ACHN (cell line): ENCODE data around the gene FBXW7.

ENCODE experiments used
- DNase-seq: peaks from one replicate; pipeline ENCODE4 v3.0.0-alpha.2; 2015
- in situ Hi-C: cut with HindIII; loops from 2 replicates; pipeline ENCODE4 v1.10.0; 2017; ENCODE audit warnings: low sequenced_read_pairs, low pct_ligation_motif_present, low pct_unique_long_range_greater_than_20kb

FBXW7 gene

DNA sequence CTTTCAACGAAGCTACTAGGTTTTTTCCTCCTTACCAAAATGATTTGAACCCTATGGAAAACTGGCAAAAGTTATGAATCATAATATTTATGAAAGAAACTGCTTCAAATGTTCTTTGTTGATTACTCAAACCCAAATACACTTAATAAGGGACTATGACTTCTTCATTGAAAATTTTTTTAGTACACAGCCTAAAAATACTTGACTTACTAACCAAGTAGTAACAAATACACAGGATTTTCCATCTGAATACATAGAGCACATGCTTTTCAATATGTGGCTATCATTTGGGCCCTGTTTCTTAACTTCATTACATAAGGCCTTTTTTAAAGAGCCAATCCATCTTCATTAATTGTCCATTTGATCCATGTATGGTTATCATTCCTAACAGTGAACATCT is 171.5 kb downstream of the FBXW7 start:
- in situ Hi-C loops, result no loop called here
- DNase-seq, result no peak

DNA sequence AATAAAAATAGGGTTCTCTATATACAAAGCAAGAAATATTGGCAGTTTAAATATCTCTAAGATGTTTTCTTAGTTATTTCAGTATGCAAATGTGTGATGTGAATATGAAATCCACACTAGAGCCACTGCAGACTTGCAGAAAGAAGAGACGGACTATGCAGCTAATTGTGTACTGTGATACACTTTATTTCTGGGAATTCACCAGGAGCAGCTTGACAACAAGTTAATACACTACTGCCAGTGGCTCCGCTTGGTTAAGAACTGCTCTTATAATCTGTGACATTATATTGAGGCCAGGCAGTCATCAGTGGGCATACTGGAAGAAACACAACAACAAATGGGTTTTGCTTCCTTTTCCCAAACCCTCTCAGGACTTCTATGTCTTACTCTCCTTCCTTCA is 172.0 kb downstream of the FBXW7 start:
- in situ Hi-C loops, result no loop called here
- no peak for DNase-seq

GRCh38 chr4:152363086-152363485 is 172.8 kb downstream of the FBXW7 start:
- in situ Hi-C loops, result no loop called here
- DNase-seq, result no peak

DNA sequence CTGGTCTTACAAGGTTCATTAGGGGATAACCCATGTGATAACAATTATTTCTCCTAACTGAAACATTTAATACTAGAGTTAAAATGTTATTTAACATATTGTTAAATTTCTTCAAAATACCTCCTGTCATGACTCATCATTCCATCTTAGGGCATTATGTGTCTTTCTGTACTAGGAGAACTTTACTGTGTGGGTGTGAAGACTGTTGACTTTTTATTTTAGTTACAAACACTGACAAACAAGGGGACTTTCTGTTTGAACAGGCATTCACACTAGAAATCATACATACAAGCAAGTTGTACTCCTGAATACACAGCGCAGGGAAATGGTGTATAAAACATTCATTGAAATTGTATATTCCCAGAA is 175.9 kb downstream of the FBXW7 start:
- in situ Hi-C loops, result no loop called here
- no peak for DNase-seq

DNA sequence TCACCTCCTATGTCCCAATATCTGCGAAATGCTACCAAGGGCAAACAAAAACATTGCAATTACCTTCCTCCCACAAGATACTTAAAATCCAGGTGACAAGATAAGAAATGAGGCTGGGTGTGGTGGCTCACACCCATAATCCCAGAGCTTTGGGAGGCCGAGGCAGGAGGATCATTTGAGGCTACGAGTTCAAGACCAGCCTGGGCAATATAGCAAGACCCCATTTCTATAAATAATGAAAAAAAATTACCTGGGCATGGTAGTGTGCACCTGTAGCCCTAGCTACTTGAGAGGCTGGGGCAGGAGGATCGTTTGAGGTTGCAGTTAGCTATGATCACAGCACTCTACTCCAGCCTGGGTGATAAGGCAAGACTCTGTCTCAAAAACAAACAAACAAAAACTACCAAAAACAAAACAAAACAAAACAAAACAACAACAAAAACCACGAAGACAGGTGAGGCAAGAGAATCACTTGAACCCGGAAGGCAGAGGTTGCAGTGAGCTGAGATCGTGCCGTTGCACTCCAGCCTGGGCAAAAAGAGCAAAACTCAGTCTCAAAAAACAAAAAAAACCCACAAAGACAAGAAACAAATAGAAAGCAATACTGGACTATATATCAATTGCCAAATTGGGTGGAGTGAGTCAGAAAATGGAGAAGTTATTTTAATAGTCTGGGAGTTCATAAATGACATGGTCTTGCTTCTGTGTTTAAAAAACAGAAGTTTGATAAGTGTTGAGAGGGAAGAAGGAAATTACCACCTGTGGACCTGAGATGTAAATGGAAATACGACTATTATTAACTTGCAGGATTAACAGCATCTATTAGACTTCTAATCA is 176.5 kb downstream of the FBXW7 start:
- in situ Hi-C loops, result no loop called here
- no peak for DNase-seq

GRCh38 chr4:152357206-152357605 is 178.7 kb downstream of the FBXW7 start:
- DNase-seq, result no peak
- in situ Hi-C loops, result no loop called here

- in situ Hi-C loops, result no loop called here
- DNase-seq, result no peak
Measured at GRCh38 chr4:152356428-152357034, 179.4 kb downstream of the FBXW7 start.

DNA sequence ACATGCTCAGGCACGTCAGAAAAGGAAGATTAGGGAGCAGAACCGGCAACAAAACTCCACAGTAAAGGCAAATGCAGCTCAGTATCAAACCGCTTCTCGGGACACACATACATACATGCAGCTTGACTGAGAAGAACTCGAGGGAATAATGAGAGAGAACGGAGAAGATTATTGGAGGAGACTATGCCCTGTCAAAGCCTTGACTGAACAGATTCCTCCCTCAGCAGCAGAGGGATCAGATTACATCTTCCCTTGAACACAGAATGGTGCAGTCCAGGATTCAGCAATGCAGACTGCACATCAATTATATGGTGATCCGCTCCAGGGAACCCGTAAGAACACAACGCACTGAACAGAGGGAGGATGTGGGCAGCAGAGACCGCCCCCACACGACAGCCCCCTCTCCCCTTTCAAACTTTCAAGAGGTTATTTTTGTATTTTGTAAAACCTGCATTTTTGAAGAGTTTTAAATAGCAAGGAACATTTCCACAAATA is 183.2 kb downstream of the FBXW7 start:
- in situ Hi-C loops, result no loop called here
- DNase-seq, result peak; percentile 92

- in situ Hi-C loops, result no loop called here
Measured at GRCh38 chr4:152352215-152352614, 183.7 kb downstream of the FBXW7 start.

GRCh38 chr4:152351080-152351479 is 184.8 kb downstream of the FBXW7 start:
- in situ Hi-C loops, result no loop called here
- DNase-seq, result no peak

More at GRCh38 chr4:152352215-152352614, 183.7 kb downstream of the FBXW7 start:
- DNase-seq, result no peak

DNA sequence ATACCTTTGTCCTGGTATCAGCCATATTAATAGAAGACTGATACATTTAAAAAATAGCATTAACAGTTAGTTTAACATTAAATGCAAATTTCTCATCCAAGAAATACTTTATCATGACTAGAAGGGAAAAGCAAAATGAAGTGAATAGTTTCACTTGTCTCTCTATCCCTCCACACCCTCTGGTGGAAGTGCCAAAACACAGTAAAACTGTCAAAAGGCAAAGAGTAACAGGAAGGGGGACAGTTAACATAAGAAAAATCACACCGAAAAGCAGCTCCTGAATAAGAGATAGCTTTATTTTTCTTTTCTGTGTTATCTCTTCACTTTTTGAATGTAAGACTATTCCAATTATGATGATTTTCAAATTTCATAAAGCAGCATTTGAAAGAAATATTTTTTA is 187.2 kb downstream of the FBXW7 start:
- in situ Hi-C loops, result no loop called here
- DNase-seq, result peak; percentile 20

DNA sequence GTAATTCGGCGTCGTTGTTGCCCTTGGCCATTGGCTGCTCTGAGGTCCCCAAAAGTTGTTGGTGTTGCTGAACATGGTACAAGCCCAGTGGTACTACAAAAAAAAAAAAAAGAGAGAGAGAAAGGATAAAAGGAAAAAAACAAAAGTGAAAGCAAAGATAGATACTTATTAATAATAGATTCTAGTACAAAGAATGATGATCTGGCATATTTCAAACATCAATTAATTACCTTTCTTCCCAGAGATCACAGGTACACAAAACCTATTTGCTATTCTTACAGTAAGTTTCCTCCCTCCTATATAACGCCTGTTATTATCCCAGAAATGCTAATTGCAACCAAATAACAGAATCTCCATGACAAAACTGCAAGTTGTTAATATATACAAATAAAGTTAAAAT is 188.9 kb downstream of the FBXW7 start:
- in situ Hi-C loops, result no loop called here
- no peak for DNase-seq

DNA sequence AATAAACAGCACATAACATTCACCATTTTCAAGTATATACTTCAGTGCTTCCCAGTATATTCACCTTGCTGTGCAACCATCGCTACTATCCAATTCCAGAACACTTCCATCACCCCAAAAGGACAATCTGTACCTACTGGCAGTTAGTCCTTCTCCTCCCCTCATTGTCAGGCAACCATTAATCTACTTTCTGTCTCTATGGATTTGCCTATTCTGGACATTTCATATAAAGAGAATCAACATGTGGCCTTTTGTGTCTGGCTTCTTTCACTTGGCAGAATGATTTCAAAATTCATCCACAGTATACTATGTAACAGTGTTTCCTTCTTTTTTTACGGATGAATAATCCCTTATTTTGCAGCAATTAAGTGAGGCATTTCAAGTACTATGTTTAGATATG is 189.4 kb downstream of the FBXW7 start:
- DNase-seq, result no peak
- in situ Hi-C loops, result no loop called here

- in situ Hi-C loops, result no loop called here
- DNase-seq, result no peak
Measured at GRCh38 chr4:152344001-152344400, 191.9 kb downstream of the FBXW7 start.

- no peak for DNase-seq
- in situ Hi-C loops, result no loop called here
Measured at GRCh38 chr4:152342293-152342692, 193.6 kb downstream of the FBXW7 start.

GRCh38 chr4:152340818-152341217 is 195.1 kb downstream of the FBXW7 start:
- in situ Hi-C loops, result no loop called here
- DNase-seq, result no peak

GRCh38 chr4:152339576-152339975 is 196.3 kb downstream of the FBXW7 start:
- DNase-seq, result no peak
- in situ Hi-C loops, result no loop called here

DNA sequence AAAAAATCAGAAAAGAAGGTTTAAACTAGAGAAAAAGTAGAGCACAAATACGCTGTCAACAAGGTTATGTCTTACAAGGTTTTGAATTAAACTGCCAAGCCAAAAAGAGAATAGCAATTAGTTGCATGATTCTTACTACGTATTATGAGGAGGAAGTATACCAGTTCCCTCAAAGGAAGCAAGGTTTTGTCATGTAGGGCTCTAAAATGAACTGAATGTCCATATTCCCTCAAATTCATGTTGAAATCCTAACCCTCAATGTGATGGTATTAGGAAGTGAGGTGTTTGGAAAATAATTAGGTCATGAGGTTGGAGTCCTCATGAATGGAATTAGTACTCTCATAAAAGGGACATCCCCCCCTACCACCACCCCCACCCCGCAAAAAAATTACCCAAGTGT is 201.0 kb downstream of the FBXW7 start:
- no peak for DNase-seq
- in situ Hi-C loops, result no loop called here

DNA sequence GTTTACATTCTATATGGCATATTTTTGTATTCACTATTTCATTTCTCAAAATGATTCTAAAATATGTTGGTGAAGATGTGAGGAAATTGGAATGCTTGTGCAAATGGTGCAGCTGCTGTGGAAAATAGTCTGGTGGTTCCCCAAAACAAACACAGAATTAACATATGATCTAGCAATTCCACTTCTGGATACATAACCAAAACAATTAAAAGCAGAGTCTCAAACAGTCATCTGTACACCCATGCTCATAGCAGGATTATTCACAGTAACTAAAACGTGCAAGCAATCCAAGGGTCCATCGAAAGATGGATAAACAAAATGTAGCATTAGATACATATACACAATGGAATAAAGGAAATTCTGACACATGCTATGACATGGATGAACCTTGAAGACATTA is 204.8 kb downstream of the FBXW7 start:
- in situ Hi-C loops, result no loop called here
- no peak for DNase-seq

GRCh38 chr4:152328582-152328981 is 207.3 kb downstream of the FBXW7 start:
- DNase-seq, result no peak
- in situ Hi-C loops, result no loop called here
